Fibroblast of lung (primary cell): ENCODE measurements around the gene MLKL. TPM values are rescaled to one million over a fixed set of nuclear protein-coding genes. Genes with fewer than 3 reads are reported as not detected.

Experiments
- DNase-seq, 2 donors: peaks; one replicate each; pipeline versions ENCODE4 v3.0.0 to v3.0.0-alpha.2; 2010; ENCODE audit warnings: low read depth in 2 of 2
- H2AFZ ChIP-seq: 2 replicates; pipeline ENCODE4 v1.5.1; 2012; ENCODE audit warnings: low read length, control low read depth, inconsistent platforms
- H3K27ac ChIP-seq: 2 replicates; pipeline ENCODE4 v1.5.1; 2011; ENCODE audit warnings: low read length, control low read depth; ENCODE audit not compliant: insufficient read depth
- H3K27me3 ChIP-seq: 2 replicates; pipeline ENCODE4 v1.5.1; 2011; ENCODE audit warnings: mild to moderate bottlenecking, low read length; ENCODE audit not compliant: control insufficient read depth, insufficient read depth
- H3K36me3 ChIP-seq: 2 replicates; pipeline ENCODE4 v1.5.1; 2011; ENCODE audit warnings: low read length; ENCODE audit not compliant: control insufficient read depth, insufficient read depth
- H3K4me1 ChIP-seq: 2 replicates; pipeline ENCODE4 v1.5.1; 2011; ENCODE audit warnings: low read length; ENCODE audit not compliant: control insufficient read depth, insufficient read depth; ENCODE audit errors: extremely low read depth
- H3K4me2 ChIP-seq: 2 replicates; pipeline ENCODE4 v1.5.1; 2011; ENCODE audit warnings: low read length, control low read depth; ENCODE audit not compliant: insufficient read depth; ENCODE audit errors: extremely low read depth
- H3K4me3 ChIP-seq, 4 experiments: fragments of 200-600 bp in 1 of 4; sonication (generic) in 1 of 4; replicated peaks in 1 of 4; 2 replicates each; pipeline ENCODE4 v1.5.1; 2011 to 2016; ENCODE audit warnings: low read length in 4 of 4, low read depth in 3 of 4, mild to moderate bottlenecking in 3 of 4, control low read depth in 2 of 4, inconsistent platforms in 1 of 4, mixed read lengths in 1 of 4; ENCODE audit not compliant: insufficient read depth in 1 of 4; ENCODE audit errors: control extremely low read depth in 1 of 4
- H3K79me2 ChIP-seq: 2 replicates; pipeline ENCODE4 v1.5.1; 2012; ENCODE audit warnings: mild to moderate bottlenecking, low read length, inconsistent platforms; ENCODE audit not compliant: control insufficient read depth, insufficient read depth
- H3K9ac ChIP-seq: 2 replicates; pipeline ENCODE4 v1.5.1; 2011; ENCODE audit warnings: mild to moderate bottlenecking, low read length, control low read depth; ENCODE audit not compliant: insufficient read depth
- H3K9me3 ChIP-seq: 2 replicates; pipeline ENCODE4 v1.5.1; 2012; ENCODE audit warnings: low read depth, low read length; ENCODE audit not compliant: control insufficient read depth, insufficient read depth
- H4K20me1 ChIP-seq: 2 replicates; pipeline ENCODE4 v1.5.1; 2011; ENCODE audit warnings: low read length; ENCODE audit not compliant: control insufficient read depth, insufficient read depth; ENCODE audit errors: extremely low read depth
- EZH2 ChIP-seq: IDR thresholded peaks from 2 replicates; pipeline ENCODE4 v1.5.1; 2012; ENCODE audit warnings: low read length, control low read depth, mild to moderate bottlenecking; ENCODE audit errors: missing control alignments
- polyA plus RNA-seq, 2 donors: library from polyadenylated mRNA; depleted of rRNA in 1 of 2; stranded (reverse) in 1 of 2; unstranded in 1 of 2; fragments of >200 nt; gene quantifications; 2 replicates each; pipeline ENCODE4 v1.2.1, GENCODE V29; 2011 to 2012; ENCODE audit warnings: missing spikeins in 1 of 2
- total RNA-seq: library from RNA; depleted of rRNA; stranded (reverse); fragments of >200 nt; gene quantifications from 2 replicates; pipeline ENCODE4 v1.2.1, GENCODE V29; 2014
- TF ChIP-seq, protein P1 (sequence below), 2 donors: IDR thresholded peaks in 1 of 2; conservative IDR thresholded peaks in 1 of 2; 1 replicate in 1 of 2; 2 replicates in 1 of 2; pipeline ENCODE4 v1.5.1; 2011 to 2012; ENCODE audit warnings: low read length in 2 of 2, control low read depth in 1 of 2, inconsistent platforms in 1 of 2, low read depth in 1 of 2, mild to moderate bottlenecking in 1 of 2

MLKL gene
- total and polyA plus RNA-seq, 2 donors (not counting 1 experiment from before 2014, with no cell fraction given) = 4.8 to 5.8 TPM

DNA sequence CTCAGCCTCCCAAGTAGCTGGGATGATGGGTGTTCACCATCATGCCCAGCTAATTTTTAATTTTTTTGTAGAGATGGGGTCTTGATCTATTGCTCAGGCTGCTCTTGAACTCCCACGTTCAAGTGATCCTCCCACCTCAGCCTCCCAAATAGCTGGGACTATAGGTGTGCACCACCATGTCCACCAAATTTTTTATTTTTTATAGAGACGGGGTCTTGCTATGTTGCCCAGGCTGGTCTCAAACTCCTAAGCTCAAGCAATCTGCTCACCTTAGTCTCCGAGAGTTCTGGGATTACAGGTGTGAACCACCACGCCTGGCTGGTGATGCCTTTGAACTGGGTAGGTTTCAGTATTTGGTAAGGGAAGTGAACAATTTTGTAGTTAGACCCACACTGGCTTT lies 43.9 kb upstream of the MLKL start:
- DNase-seq = no peak
- no peaks in the 10 kb centered on the region for H3K27me3 ChIP-seq
- TF ChIP-seq, protein P1, sequence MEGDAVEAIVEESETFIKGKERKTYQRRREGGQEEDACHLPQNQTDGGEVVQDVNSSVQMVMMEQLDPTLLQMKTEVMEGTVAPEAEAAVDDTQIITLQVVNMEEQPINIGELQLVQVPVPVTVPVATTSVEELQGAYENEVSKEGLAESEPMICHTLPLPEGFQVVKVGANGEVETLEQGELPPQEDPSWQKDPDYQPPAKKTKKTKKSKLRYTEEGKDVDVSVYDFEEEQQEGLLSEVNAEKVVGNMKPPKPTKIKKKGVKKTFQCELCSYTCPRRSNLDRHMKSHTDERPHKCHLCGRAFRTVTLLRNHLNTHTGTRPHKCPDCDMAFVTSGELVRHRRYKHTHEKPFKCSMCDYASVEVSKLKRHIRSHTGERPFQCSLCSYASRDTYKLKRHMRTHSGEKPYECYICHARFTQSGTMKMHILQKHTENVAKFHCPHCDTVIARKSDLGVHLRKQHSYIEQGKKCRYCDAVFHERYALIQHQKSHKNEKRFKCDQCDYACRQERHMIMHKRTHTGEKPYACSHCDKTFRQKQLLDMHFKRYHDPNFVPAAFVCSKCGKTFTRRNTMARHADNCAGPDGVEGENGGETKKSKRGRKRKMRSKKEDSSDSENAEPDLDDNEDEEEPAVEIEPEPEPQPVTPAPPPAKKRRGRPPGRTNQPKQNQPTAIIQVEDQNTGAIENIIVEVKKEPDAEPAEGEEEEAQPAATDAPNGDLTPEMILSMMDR (conservative IDR thresholded peaks at IDR 0.05 in 1 of 2, IDR thresholded peaks at IDR 0.05 in 1 of 2; ENCODE audit: low read depth in 1 of 2, low read length in 2 of 2) = no peak
- no peak for TF ChIP-seq EZH2
- no peaks in the 10 kb centered on the region for H3K79me2 ChIP-seq
- H3K4me2 ChIP-seq = no peak overlapping the region
- H3K4me1 ChIP-seq = peaks cover 11% of the 10 kb centered on the region
- H3K9me3 ChIP-seq = no peaks in the 10 kb centered on the region
- H4K20me1 ChIP-seq = no peaks in the 10 kb centered on the region
- no peak overlapping the region for H3K4me3 ChIP-seq
- H3K9ac ChIP-seq = no peak overlapping the region
- no peak overlapping the region for H2AFZ ChIP-seq
- H3K27ac ChIP-seq = no peak overlapping the region
- no peaks in the 10 kb centered on the region for H3K36me3 ChIP-seq

DNA sequence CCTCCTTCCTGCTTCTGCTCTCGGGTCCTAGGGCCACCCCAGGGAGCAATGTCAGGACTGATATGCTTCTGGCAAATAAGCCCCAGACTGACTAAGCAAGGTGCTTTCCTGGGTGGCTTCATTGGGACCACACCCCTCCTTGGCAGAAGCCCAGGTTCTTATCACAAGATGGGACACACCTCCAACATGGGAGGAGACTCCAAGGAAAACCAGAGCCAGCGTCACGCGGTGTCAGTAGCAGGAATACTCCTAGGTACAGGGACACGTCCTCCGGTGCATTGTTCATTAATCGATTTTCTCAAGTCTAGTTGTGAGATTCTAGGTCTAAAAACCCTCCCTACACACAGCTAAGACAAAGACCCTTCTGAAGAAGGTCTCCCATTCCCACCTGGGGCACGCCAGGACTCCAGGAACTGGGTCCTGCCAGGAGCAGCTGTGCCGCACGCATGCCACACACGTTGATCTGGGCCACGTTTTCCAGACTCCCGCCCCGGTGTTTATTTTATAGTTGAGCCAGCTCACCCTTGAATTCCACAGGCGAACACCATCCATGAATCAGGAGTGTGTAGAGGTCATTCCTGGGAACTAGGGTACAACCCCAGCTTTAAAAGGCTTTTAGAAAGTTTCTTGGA lies 43.1 kb upstream of the MLKL start:
- peak; percentile 59 to 66 for DNase-seq
- Histone ChIP-seq H3K4me1 (peaks cover 11% of the 10 kb centered on the region), H3K4me3 (no peak overlapping the region), H4K20me1 (no peaks in the 10 kb centered on the region), H3K4me2 (peak overlapping the region; percentile 71), H3K9me3 (no peaks in the 10 kb centered on the region), H3K79me2 (no peaks in the 10 kb centered on the region), H3K36me3 (no peaks in the 10 kb centered on the region), H3K27ac (no peak overlapping the region), H3K9ac (peak overlapping the region; percentile 2), H2AFZ (no peak overlapping the region), H3K27me3 (no peaks in the 10 kb centered on the region)
- TF ChIP-seq EZH2 = no peak
- TF ChIP-seq, protein P1 (conservative IDR thresholded peaks at IDR 0.05 in 1 of 2, IDR thresholded peaks at IDR 0.05 in 1 of 2; ENCODE audit: low read depth in 1 of 2, low read length in 2 of 2) = no peak

DNA sequence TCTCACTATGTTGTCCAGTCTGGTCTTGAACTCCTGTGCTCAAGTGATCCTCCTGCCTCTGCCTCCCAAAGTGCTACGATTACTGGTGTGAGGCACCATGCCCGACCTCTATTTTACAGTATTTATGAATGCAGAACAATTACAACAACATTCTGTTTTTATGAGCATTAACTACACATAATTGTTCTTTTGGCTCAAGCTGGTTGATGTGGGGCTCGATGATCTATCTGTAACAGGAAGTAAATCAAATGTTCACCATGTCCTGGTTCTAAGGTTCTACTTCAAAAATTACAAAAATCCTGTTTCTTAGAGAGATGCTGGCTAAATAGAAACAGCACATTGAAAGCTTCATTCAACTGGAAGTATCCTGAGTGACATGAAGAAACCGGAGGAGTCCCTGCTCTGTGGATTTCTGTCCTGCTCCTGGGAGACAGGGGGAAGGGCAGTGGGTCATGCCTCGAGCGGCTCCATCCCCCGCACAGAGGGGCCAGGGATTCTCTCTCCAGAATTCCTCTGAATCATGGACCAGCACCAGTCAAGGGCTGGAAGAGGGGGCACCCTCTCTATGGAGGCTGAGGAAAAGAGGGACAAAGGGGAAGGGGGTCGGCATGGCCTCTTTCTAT lies 42.5 kb upstream of the MLKL start:
- H3K27ac ChIP-seq = no peak overlapping the region
- H3K27me3 ChIP-seq = no peaks in the 10 kb centered on the region
- DNase-seq = no peak
- H3K4me1 ChIP-seq = peaks cover 11% of the 10 kb centered on the region
- H3K9me3 ChIP-seq = no peaks in the 10 kb centered on the region
- TF ChIP-seq EZH2 = no peak
- TF ChIP-seq, protein P1 (conservative IDR thresholded peaks at IDR 0.05 in 1 of 2, IDR thresholded peaks at IDR 0.05 in 1 of 2; ENCODE audit: low read depth in 1 of 2, low read length in 2 of 2) = no peak
- no peak overlapping the region for H3K9ac ChIP-seq
- no peak overlapping the region for H3K4me3 ChIP-seq
- no peaks in the 10 kb centered on the region for H4K20me1 ChIP-seq
- no peak overlapping the region for H3K4me2 ChIP-seq
- H3K36me3 ChIP-seq = no peaks in the 10 kb centered on the region
- H2AFZ ChIP-seq = no peak overlapping the region
- no peaks in the 10 kb centered on the region for H3K79me2 ChIP-seq
